ENCODE data around the gene NACC2.

NACC2 gene

DNA sequence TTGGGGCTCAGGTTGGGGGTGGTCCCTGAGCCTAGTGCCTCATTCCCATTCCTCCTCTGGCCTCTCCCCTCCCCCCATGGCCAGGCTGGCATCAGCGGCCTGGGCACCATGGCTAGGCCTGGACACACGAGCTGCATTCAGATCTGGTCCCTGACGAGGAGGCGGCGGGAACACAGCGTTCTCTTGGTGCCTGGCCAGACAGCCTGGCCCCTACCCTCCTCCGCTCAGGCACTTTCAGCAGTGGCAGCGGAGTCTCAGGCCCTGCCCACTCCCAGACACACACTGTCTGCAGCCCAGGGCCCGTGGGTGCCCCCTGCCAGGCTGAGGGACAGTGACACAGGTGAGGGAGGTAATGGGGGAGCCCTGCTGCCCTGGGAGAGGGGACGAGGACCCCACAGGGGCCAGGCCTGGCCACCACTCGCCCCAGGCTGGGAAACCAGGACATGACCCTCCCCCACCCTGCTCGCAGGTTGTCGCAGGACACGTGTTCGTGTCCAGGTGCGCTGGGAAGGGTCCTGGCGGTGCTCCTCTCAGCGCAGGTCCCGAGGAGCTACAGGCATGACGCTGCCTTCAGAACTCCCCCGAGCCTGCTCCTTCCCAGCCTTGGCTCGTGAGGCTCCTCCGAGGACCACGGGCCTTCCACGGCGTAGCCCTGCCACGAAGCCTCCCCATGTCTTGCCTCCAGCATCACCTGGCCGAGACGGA is 114.0 kb downstream of the NACC2 start:
- Histone ChIP-seq H3K4me2 (ENCODE audit: low read length) (no peak overlapping the region), H3K36me3 (ENCODE audit: control insufficient read depth, low read length) (no peaks in the 10 kb centered on the region), H4K20me1 (ENCODE audit: control insufficient read depth, insufficient read depth, low read depth, low read length) (no peaks in the 10 kb centered on the region), H3F3A (ENCODE audit: control insufficient read depth, insufficient read depth) (no peaks in the 10 kb centered on the region), H3K79me2 (ENCODE audit: control insufficient read depth, low read length) (no peaks in the 10 kb centered on the region), H3K9me2 (replicated peaks; ENCODE audit: control insufficient read depth, low read length) (no peaks in the 10 kb centered on the region), H3K4me1 (ENCODE audit: control insufficient read depth, low read length) (no peaks in the 10 kb centered on the region), H3K9me3 (ENCODE audit: control insufficient read depth, insufficient read depth, low read length) (no peaks in the 10 kb centered on the region), H3K4me3 (ENCODE audit: low read length) (no peak overlapping the region), H3K27me3 (ENCODE audit: control insufficient read depth, low read length) (no peaks in the 10 kb centered on the region), H3K27ac (ENCODE audit: low read depth, low read length) (no peak overlapping the region)
- TF ChIP-seq EZH2phosphoT487 (IDR thresholded peaks at IDR 0.05; ENCODE audit: borderline replicate concordance, low read length): no peak
- TF ChIP-seq, protein P1, sequence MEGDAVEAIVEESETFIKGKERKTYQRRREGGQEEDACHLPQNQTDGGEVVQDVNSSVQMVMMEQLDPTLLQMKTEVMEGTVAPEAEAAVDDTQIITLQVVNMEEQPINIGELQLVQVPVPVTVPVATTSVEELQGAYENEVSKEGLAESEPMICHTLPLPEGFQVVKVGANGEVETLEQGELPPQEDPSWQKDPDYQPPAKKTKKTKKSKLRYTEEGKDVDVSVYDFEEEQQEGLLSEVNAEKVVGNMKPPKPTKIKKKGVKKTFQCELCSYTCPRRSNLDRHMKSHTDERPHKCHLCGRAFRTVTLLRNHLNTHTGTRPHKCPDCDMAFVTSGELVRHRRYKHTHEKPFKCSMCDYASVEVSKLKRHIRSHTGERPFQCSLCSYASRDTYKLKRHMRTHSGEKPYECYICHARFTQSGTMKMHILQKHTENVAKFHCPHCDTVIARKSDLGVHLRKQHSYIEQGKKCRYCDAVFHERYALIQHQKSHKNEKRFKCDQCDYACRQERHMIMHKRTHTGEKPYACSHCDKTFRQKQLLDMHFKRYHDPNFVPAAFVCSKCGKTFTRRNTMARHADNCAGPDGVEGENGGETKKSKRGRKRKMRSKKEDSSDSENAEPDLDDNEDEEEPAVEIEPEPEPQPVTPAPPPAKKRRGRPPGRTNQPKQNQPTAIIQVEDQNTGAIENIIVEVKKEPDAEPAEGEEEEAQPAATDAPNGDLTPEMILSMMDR (IDR thresholded peaks at IDR 0.05; ENCODE audit: low read depth, low read length, poor library complexity, severe bottlenecking): no peak

- TF ChIP-seq, protein P1 (IDR thresholded peaks at IDR 0.05; ENCODE audit: low read depth, low read length, poor library complexity, severe bottlenecking): no peak
- no peak for TF ChIP-seq EZH2phosphoT487 (IDR thresholded peaks at IDR 0.05; ENCODE audit: borderline replicate concordance, low read length)
- Histone ChIP-seq H3K4me3 (ENCODE audit: low read length) (no peak overlapping the region), H3K4me1 (ENCODE audit: control insufficient read depth, low read length) (no peaks in the 10 kb centered on the region), H3K9me3 (ENCODE audit: control insufficient read depth, insufficient read depth, low read length) (no peaks in the 10 kb centered on the region), H3K27me3 (ENCODE audit: control insufficient read depth, low read length) (no peaks in the 10 kb centered on the region), H3F3A (ENCODE audit: control insufficient read depth, insufficient read depth) (no peaks in the 10 kb centered on the region), H3K36me3 (ENCODE audit: control insufficient read depth, low read length) (no peaks in the 10 kb centered on the region), H3K27ac (ENCODE audit: low read depth, low read length) (no peak overlapping the region), H3K9me2 (replicated peaks; ENCODE audit: control insufficient read depth, low read length) (no peaks in the 10 kb centered on the region), H3K79me2 (ENCODE audit: control insufficient read depth, low read length) (no peaks in the 10 kb centered on the region), H4K20me1 (ENCODE audit: control insufficient read depth, insufficient read depth, low read depth, low read length) (no peaks in the 10 kb centered on the region), H3K4me2 (ENCODE audit: low read length) (no peak overlapping the region)
These were observed 115.4 kb downstream of the NACC2 start for GRCh38 chr9:135979547-135980166.

DNA sequence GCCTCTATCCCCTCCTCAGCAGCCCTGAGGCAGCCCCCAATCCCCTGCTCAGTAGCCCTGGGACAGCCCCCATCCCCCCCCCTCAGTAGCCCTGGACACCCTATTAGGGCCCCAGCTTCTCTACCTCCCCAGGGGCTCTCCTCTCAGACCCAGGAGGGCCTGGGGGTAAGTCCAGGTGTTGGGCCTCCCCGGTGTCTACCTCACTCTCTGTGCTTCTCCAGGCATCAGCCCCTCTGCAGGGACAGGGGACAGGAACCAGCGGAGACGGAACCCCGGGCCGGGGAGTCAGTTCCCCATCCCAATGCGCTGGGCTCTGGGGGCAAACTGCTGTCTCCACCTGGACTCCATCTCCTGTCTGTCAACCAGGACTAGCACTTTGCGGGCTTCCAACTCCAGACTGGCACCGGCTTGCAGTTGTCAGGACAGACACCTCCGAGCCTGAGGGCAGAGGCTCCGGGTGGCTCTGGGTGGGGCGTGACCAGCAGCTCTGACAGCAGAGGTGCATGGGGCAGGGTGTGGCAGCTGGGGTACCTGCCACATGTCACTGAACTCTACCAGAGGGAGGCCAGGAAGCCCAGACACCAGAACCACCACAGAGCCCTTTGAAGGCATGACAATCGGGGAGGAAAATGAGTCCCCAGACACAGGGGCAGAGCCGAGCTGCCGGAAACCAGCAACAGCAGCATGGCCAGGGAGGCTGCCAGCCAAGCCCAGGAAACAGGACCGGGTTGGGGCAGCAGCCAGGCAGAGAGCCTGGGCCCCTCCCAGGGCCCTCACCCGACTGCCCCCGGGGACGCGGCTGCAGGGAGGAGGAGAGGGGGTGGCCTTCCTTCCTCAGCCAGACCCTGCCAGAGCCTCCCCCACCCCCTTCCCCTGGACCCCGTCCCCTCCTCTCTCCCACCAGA is 116.2 kb downstream of the NACC2 start:
- H3K4me3 ChIP-seq (ENCODE audit: low read length): no peak overlapping the region
- no peaks in the 10 kb centered on the region for H3K36me3 ChIP-seq (ENCODE audit: control insufficient read depth, low read length)
- no peaks in the 10 kb centered on the region for H3K27me3 ChIP-seq (ENCODE audit: control insufficient read depth, low read length)
- H3K9me2 ChIP-seq (replicated peaks; ENCODE audit: control insufficient read depth, low read length): no peaks in the 10 kb centered on the region
- H3K4me1 ChIP-seq (ENCODE audit: control insufficient read depth, low read length): no peaks in the 10 kb centered on the region
- TF ChIP-seq, protein P1 (IDR thresholded peaks at IDR 0.05; ENCODE audit: low read depth, low read length, poor library complexity, severe bottlenecking): no peak
- TF ChIP-seq EZH2phosphoT487 (IDR thresholded peaks at IDR 0.05; ENCODE audit: borderline replicate concordance, low read length): no peak
- no peak overlapping the region for H3K4me2 ChIP-seq (ENCODE audit: low read length)
- H4K20me1 ChIP-seq (ENCODE audit: control insufficient read depth, insufficient read depth, low read depth, low read length): no peaks in the 10 kb centered on the region
- H3F3A ChIP-seq (ENCODE audit: control insufficient read depth, insufficient read depth): no peaks in the 10 kb centered on the region
- H3K27ac ChIP-seq (ENCODE audit: low read depth, low read length): no peak overlapping the region
- no peaks in the 10 kb centered on the region for H3K9me3 ChIP-seq (ENCODE audit: control insufficient read depth, insufficient read depth, low read length)
- H3K79me2 ChIP-seq (ENCODE audit: control insufficient read depth, low read length): no peaks in the 10 kb centered on the region

Data from DOHH2 (cell line).